Measurements from ENCODE around the gene KRTAP3-1.
"Not testable (repeated sequence)": the region's sequence is repeated elsewhere in the genome, so short reads cannot be mapped to it uniquely, and the experiment has no call there.

KRTAP3-1 gene

DNA sequence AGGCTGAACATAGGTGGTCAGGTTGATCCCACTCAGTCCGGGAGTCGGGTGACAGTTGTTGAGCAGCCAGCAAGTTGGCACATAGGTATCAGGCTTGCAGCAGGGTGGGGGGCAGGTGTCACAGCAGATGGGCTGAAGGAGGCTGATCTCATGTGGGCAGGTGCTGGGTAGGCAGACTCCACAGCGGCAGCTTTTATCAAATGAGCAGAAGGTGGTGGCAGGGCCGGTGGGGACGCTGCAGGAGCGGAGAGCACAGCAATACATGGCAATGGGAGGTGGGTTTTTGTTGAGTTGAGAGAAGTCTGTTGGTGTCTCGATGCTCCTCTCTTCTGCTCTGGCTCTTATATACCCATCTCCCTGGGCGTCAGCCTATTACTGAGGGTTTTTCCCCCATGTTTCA, at the start of gene KRTAP3-1:
KRTAP3-1 (minus strand) TSS at position 318 of the 400 bp plus-strand sequence; CDS start at position 264, 54 bp downstream.
- Mint-ChIP-seq H3K9me3 (no peaks in the 10 kb centered on the region), H3K36me3 (no peaks in the 10 kb centered on the region), H3K27me3 (peaks cover 10% of the 10 kb centered on the region), H3K4me3 (no peak within 1 kb of the TSS), H3K4me1 (no peaks in the 10 kb centered on the region), H3K27ac (no peak within 1 kb of the TSS)
- DNase-seq (ENCODE audit: low spot score in 2 of 2) = no peak
- ATAC-seq (ENCODE audit: low read depth) = no peak

DNA sequence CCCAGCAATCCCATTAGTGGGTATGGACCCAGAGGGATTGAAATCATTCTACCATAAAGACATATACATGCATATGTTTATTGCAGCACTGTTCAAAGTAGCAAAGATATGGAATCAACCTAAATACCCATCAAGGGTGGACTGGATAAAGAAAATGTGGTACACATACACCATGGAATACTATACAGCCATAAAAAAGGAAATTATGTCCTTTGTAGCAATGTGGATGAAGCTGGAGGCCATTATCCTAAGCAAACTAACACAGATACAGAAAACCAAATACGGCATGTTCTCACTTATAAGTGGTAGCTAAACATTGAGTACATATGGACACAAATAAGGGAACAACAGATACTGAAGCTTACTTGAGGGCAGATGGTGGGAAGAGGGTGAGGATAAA, 48.6 kb upstream of the KRTAP3-1 start:
- Mint-ChIP-seq H3K4me3 (no peak overlapping the region), H3K4me1 (no peaks in the 10 kb centered on the region), H3K27ac (no peak overlapping the region), H3K9me3 (peaks cover 7% of the 10 kb centered on the region), H3K27me3 (peaks cover 22% of the 10 kb centered on the region), H3K36me3 (peaks cover 2% of the 10 kb centered on the region)
- ATAC-seq (ENCODE audit: low read depth) (no peak), DNase-seq (ENCODE audit: low spot score in 2 of 2) (no peak)

DNA sequence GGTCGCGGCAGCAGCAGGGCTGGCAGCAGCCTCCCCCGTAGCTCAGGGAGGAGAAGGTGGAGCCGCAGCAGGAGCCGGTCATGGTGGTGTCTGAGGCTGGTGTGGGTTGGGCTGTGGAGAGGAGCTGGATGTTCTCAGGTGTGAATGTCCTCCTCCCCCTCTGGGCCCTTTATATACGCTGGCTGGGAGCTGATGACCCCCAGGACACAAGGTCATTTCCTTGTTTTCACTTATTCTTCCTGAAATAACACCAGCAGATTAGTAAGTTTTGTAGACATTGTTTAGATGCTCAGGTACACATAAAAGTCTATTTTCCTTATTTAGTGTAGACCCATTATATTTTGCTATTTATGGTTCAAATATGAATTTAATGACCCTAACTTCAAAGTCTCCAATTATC, 46.2 kb upstream of the KRTAP3-1 start, which contains the start of gene KRTAP2-2:
KRTAP2-2 (minus strand) TSS at position 101 of the 400 bp plus-strand sequence; CDS start at position 82, 19 bp downstream.
- H3K4me1 Mint-ChIP-seq; H3K4me3 Mint-ChIP-seq; DNase-seq (ENCODE audit: low spot score in 2 of 2); H3K27ac Mint-ChIP-seq; H3K36me3 Mint-ChIP-seq; ATAC-seq (ENCODE audit: low read depth); H3K9me3 Mint-ChIP-seq: not testable (repeated sequence)
- H3K27me3 Mint-ChIP-seq = peaks cover 18% of the 10 kb centered on the region

DNA sequence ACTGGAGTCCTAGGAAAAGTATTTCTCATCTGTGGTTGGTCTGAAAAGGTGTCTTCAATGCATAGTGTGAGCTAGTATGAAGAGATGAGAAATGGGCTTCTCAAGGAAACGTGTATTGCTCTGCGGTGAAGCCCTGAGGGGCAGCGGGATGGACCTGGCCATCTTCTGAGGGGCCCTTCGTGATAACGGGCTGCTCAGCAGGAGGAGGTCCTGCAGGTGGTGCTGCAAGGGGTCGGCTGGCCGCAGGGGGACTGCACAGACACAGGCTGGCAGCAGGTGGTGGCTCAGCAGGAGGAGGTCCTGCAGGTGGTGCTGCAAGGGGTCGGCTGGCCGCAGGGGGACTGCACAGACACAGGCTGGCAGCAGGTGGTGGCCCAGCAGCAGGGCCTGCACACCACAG, 45.6 kb upstream of the KRTAP3-1 start:
- not testable (repeated sequence) for H3K36me3 Mint-ChIP-seq; ATAC-seq (ENCODE audit: low read depth); H3K27ac Mint-ChIP-seq; H3K4me3 Mint-ChIP-seq; DNase-seq (ENCODE audit: low spot score in 2 of 2); H3K4me1 Mint-ChIP-seq; H3K9me3 Mint-ChIP-seq
- peaks cover 17% of the 10 kb centered on the region for H3K27me3 Mint-ChIP-seq

DNA sequence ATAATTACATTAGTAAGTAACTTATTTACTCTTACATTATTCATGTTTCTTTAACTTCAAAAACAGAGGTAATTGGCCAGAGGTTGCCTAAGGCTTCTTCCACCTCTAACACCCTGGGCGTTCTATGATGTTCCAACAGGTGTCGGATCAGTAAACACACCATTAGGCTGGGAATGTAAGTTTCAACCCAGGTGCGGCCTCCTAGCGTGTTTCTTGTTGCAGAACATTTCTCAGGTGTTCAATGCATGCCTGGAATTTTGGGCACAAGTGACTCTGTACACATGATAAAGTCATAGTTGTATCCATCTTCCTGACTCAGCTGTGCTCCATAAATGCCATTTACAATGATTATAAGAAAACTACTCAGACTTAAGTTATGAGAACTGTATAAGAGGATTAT, 45.1 kb upstream of the KRTAP3-1 start:
- Mint-ChIP-seq H3K9me3 (peaks cover 7% of the 10 kb centered on the region), H3K4me3 (no peak overlapping the region)
- no peak for ATAC-seq (ENCODE audit: low read depth)

DNA sequence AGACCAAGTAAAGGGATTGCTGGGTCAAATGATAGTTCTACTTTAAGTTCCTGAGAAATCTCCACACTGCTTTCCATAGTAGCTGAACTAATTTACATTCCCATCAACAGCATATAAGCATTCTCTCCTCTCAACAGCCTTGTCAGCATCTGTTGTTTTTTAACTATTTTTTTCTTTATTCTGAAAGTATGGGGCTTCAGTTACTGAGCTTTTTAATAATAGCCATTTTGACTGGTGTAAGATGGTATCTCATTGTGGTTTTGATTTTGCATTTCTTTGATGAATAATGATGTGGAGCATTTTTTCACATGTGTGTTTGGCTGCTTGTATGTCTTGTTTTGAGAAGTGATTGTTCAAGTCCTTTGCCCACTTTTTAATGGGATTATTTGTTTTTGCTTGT, 43.6 kb upstream of the KRTAP3-1 start:
- Mint-ChIP-seq H3K36me3 (no peaks in the 10 kb centered on the region), H3K4me1 (no peaks in the 10 kb centered on the region), H3K27me3 (peaks cover 9% of the 10 kb centered on the region), H3K9me3 (peaks cover 5% of the 10 kb centered on the region), H3K4me3 (no peak overlapping the region), H3K27ac (no peak overlapping the region)
- ATAC-seq (ENCODE audit: low read depth) (no peak), DNase-seq (ENCODE audit: low spot score in 2 of 2) (no peak)

More for the DNA sequence above, 45.1 kb upstream of the KRTAP3-1 start:
- no peak overlapping the region for H3K27ac Mint-ChIP-seq
- H3K4me1 Mint-ChIP-seq = no peaks in the 10 kb centered on the region
- DNase-seq (ENCODE audit: low spot score in 2 of 2) = no peak
- peaks cover 2% of the 10 kb centered on the region for H3K36me3 Mint-ChIP-seq
- H3K27me3 Mint-ChIP-seq = peaks cover 14% of the 10 kb centered on the region

DNA sequence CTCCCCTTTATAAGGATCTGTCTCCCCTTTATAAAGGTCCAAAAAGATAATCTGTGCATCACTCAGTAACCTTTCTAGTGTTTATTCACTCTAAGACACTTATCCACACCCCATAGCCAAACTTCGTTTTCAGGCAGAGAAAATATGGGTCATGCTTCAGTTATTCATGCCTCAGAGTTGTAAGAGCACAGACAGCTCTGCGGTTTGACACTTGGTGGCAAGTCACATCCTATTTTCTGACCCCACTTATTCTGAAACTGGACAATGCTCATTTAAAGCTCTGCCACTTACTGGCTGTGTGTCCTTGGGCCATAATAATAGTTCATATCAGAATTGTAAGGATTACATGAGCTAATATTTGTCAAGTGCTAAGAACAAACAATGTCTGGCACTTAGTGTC, 40.2 kb upstream of the KRTAP3-1 start:
- Mint-ChIP-seq H3K4me3 (no peak overlapping the region), H3K27me3 (peaks cover 4% of the 10 kb centered on the region), H3K9me3 (peaks cover 5% of the 10 kb centered on the region), H3K36me3 (no peaks in the 10 kb centered on the region), H3K4me1 (peaks cover 2% of the 10 kb centered on the region), H3K27ac (no peak overlapping the region)
- DNase-seq (ENCODE audit: low spot score in 2 of 2) (no peak), ATAC-seq (ENCODE audit: low read depth) (no peak)

DNA sequence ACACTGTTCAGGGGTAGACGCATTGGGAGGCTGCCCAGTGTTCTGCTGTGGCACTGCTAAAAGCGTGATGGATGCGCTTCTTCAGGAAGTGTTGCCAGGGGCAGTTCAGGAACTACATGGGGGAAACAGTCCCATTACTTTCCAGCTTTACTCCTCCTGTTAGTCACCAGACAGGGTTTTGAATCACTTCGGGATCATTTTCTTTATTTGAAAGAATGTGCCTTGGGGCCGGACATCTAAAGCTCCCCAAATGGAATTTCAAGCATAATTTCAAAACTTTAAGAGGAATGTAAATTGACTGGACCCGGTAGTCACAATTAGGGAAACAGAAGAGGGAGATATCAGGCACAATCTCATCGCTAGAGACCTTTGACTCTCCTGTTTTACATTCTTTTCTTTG, 39.5 kb upstream of the KRTAP3-1 start:
- H3K27ac Mint-ChIP-seq = no peak overlapping the region
- H3K4me3 Mint-ChIP-seq = no peak overlapping the region
- H3K27me3 Mint-ChIP-seq = peaks cover 7% of the 10 kb centered on the region
- H3K9me3 Mint-ChIP-seq = peaks cover 5% of the 10 kb centered on the region
- DNase-seq (ENCODE audit: low spot score in 2 of 2) = no peak
- H3K36me3 Mint-ChIP-seq = peaks cover 3% of the 10 kb centered on the region
- no peak for ATAC-seq (ENCODE audit: low read depth)
- H3K4me1 Mint-ChIP-seq = peaks cover 2% of the 10 kb centered on the region

DNA sequence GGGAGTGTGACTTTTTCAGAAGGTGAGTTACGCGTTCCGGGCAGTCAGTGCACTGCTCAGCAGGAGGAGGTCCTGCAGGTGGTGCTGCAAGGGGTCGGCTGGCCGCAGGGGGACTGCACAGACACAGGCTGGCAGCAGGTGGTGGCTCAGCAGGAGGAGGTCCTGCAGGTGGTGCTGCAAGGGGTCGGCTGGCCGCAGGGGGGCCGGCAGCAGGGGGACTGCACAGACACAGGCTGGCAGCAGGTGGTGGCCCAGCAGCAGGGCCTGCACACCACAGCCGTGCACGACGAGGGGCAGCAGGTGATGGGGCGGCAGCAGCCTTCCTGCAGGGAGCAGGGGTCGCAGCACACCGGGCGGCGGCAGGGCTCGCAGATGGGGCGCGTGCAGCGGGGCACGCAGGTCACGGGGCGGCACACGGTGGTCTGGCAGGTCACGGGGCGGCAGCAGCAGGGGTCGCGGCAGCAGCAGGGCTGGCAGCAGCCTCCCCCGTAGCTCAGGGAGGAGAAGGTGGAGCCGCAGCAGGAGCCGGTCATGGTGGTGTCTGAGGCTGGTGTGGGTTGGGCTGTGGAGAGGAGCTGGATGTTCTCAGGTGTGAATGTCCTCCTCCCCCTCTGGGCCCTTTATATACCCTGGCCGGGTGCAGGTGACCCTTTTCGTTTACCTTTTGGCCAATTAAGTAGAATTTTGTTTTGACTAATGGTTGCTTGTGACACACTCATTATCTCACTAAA, 38.0 kb upstream of the KRTAP3-1 start, which contains the start of gene KRTAP2-1:
KRTAP2-1 (minus strand) TSS at position 582 of the 731 bp plus-strand sequence; CDS start at position 533, 49 bp downstream.
- H3K27ac Mint-ChIP-seq; H3K4me1 Mint-ChIP-seq; DNase-seq (ENCODE audit: low spot score in 2 of 2); H3K4me3 Mint-ChIP-seq; H3K27me3 Mint-ChIP-seq; H3K36me3 Mint-ChIP-seq; ATAC-seq (ENCODE audit: low read depth); H3K9me3 Mint-ChIP-seq: not testable (repeated sequence)

DNA sequence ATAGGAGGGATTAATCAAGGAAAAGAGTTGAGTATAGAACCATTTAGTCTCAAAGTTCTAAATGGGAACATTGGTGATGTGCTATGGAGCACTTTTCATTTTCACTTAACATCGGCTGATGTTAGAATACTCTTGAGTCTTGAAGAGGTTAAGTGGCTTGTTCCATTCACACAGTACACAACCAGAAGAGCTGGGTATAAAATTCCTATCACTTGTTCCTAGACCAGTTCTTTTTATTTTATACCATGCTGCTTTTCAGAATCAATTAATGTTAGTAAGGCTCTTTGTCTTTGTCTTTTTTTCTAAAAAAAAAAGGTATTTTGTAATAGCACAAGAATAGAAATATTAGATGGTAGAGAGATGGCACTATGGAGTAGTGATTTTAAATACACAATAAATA, 34.0 kb upstream of the KRTAP3-1 start:
- DNase-seq (ENCODE audit: low spot score in 2 of 2) (no peak), ATAC-seq (ENCODE audit: low read depth) (no peak)
- peaks cover 4% of the 10 kb centered on the region for H3K36me3 Mint-ChIP-seq
- H3K9me3 Mint-ChIP-seq = peaks cover 7% of the 10 kb centered on the region
- H3K27ac Mint-ChIP-seq = no peak overlapping the region
- H3K27me3 Mint-ChIP-seq = peaks cover 13% of the 10 kb centered on the region
- peaks cover 2% of the 10 kb centered on the region for H3K4me1 Mint-ChIP-seq
- no peak overlapping the region for H3K4me3 Mint-ChIP-seq

DNA sequence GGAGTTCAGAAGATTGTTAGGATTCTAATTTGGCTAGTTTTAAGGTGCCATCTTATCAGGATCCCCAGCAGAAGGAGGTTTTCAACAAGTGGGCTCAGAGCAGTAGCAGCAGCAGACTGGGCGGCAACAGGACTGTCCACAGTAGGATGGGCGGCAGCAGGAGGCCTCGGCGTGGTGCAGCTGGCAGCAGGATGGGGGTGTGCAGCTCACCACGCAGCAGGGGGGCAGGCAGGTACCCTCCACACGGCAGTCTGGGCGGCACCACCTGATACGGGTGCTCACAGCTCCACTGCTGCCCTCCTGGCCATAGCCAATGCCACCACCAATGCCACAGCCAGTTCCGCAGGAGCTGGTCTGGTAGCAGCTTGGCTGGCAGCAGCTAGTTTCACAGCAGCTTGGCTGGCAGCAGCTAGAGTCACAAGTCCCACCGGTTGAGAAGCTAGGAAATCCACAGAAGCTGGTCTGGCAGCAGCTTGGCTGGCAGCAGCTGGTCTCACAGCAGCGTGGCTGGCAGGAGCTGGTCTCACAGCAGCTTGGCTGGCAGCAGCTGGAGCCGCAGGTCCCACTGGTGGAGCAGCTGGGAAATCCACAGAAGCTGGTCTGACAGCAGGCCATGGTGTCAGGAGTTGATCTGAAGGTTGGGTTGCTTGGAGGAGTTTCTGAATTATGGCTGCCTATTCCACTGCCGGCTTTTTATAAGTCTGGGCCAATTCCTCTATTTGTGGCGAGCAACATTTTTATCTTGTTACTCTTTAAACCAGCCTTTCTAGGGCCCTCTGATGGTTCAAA, 32.0 kb upstream of the KRTAP3-1 start, which contains the start of gene KRTAP1-1:
KRTAP1-1 (minus strand) TSS at position 668 of the 789 bp plus-strand sequence; CDS start at position 615, 53 bp downstream.
- not testable (repeated sequence) for H3K4me3 Mint-ChIP-seq; H3K9me3 Mint-ChIP-seq; H3K27me3 Mint-ChIP-seq; DNase-seq (ENCODE audit: low spot score in 2 of 2); H3K36me3 Mint-ChIP-seq; ATAC-seq (ENCODE audit: low read depth); H3K4me1 Mint-ChIP-seq; H3K27ac Mint-ChIP-seq

DNA sequence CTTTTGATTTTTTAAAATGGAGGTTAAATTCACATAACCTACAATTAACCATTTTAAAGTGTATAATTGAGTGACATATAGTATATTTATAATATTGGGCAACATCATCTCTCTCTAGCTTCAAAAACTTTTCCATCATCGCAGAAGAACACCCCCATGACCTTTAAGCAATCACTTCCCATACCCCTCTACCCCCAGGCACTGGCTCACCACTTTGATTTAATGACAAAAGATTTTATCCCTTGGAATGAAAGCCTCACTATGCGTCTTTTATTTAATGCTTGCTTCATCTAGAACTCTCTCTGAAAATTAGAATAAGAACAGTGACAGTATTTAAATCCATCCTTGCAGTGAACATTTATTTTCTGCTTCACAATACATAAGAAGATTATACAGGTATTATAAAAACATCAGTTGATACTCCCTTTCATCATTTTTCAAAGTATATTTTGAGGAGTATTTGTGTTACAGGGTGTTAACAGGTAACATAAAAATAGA, 29.0 kb upstream of the KRTAP3-1 start:
- H3K4me3 Mint-ChIP-seq = no peak overlapping the region
- H3K4me1 Mint-ChIP-seq = no peaks in the 10 kb centered on the region
- no peak for DNase-seq (ENCODE audit: low spot score in 2 of 2)
- no peak overlapping the region for H3K27ac Mint-ChIP-seq
- peaks cover 3% of the 10 kb centered on the region for H3K9me3 Mint-ChIP-seq
- H3K27me3 Mint-ChIP-seq = peaks cover 5% of the 10 kb centered on the region
- no peak for ATAC-seq (ENCODE audit: low read depth)
- no peaks in the 10 kb centered on the region for H3K36me3 Mint-ChIP-seq

DNA sequence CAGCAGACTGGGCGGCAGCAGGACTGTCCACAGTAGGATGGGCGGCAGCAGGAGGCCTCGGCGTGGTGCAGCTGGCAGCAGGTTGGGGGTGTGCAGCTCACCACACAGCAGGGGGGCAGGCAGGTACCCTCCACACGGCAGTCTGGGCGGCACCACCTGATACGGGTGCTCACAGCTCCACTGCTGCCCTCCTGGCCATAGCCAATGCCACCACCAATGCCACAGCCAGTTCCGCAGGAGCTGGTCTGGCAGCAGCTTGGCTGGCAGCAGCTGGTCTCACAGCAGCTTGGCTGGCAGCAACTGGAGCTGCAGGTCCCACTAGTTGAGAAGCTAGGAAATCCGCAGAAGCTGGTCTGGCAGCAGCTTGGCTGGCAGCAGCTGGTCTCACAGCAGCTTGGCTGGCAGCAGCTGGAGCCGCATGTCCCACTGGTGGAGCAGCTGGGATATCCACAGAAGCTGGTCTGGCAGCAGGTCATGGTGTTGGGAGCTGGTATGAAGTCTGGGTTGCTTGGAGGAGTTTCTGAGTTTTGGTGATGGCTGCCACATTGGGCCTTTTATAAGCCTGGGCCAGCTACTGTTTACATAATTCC, 25.5 kb upstream of the KRTAP3-1 start, which contains the start of gene KRTAP1-3:
KRTAP1-3 (minus strand) TSS at position 529 of the 590 bp plus-strand sequence; CDS start at position 476, 53 bp downstream.
- not testable (repeated sequence) for H3K4me1 Mint-ChIP-seq, H3K27ac Mint-ChIP-seq

More for the DNA sequence above, 25.5 kb upstream of the KRTAP3-1 start, which contains the start of gene KRTAP1-3:
- DNase-seq (ENCODE audit: low spot score in 2 of 2); ATAC-seq (ENCODE audit: low read depth); H3K9me3 Mint-ChIP-seq; H3K36me3 Mint-ChIP-seq; H3K4me3 Mint-ChIP-seq; H3K27me3 Mint-ChIP-seq: not testable (repeated sequence)

Data from memory B cell (primary cell).